Esophagus squamous epithelium (tissue), 5 donors: ENCODE results near the gene FAM151B. TPM values are rescaled to one million over a fixed set of nuclear protein-coding genes. Genes with fewer than 3 reads are reported as not detected.
A peak's percentile ranks its signal among the peaks of the same experiment; 100 is the strongest.

Experiments
- DNase-seq: peaks from one replicate; lab custom pipeline; 2025; lab: John Stamatoyannopoulos, UW
- H3K27ac ChIP-seq, 4 donors: fragments of 200-600 bp; sonication (generic); one replicate each; pipeline ENCODE4 v1.5.1; 2016 to 2019; ENCODE audit warnings: mild to moderate bottlenecking in 1 of 4
- H3K27me3 ChIP-seq, 4 donors: fragments of 200-600 bp; sonication (generic); 1 replicate in 3 of 4; 2 replicates in 1 of 4; pipeline versions ENCODE4 v1.5.1 to v1.6.0; 2017 to 2021; ENCODE audit warnings: antibody characterized with exemption in 1 of 4
- H3K36me3 ChIP-seq, 3 donors: fragments of 200-600 bp; sonication (generic); one replicate each; pipeline ENCODE4 v1.5.1; 2016 to 2019
- H3K4me1 ChIP-seq, 3 donors: fragments of 200-600 bp; sonication (generic); one replicate each; pipeline ENCODE4 v1.5.1; 2017 to 2019
- H3K4me3 ChIP-seq, 4 donors: fragments of 200-600 bp; sonication (generic); 1 replicate in 3 of 4; 2 replicates in 1 of 4; pipeline ENCODE4 v1.5.1; 2016 to 2019; ENCODE audit warnings: mild to moderate bottlenecking in 2 of 4, moderate library complexity in 1 of 4
- H3K9me3 ChIP-seq, 3 donors: fragments of 200-600 bp; sonication (generic); one replicate each; pipeline ENCODE4 v1.5.1; 2016 to 2019
- POLR2A ChIP-seq, 4 donors: fragments of 450-650 bp; IDR thresholded peaks; one replicate each; pipeline ENCODE4 v1.6.1; 2017; ENCODE audit warnings: antibody characterized with exemption in 4 of 4, mild to moderate bottlenecking in 4 of 4, moderate library complexity in 3 of 4
- WGBS, 2 donors: methylation state at CpG; one replicate each; pipeline ENCODE4 v1.1.5; 2018; 5-methylcytosine and 5-hydroxymethylcytosine counted together
- intact Hi-C: fragments of 100-400 bp; cut with DNase I; formaldehyde crosslinking; loops from one replicate; pipeline ENCODE4 v1.15.0; 2022
- total RNA-seq, 4 donors: library from RNA; depleted of rRNA; stranded (reverse); fragments of >200 nt; gene quantifications; one replicate each; pipeline ENCODE4 v1.1.0, GENCODE V29; 2016
- TF ChIP-seq, protein P1 (sequence below), 6 experiments: fragments of 450-650 bp in 4 of 6; fragments of 200-600 bp in 2 of 6; sonication (generic) in 2 of 6; IDR thresholded peaks; one replicate each; pipeline ENCODE4 v1.5.1; 2016 to 2019; ENCODE audit warnings: antibody characterized with exemption in 6 of 6, mild to moderate bottlenecking in 4 of 6, moderate library complexity in 4 of 6
- donor health status: DM: yes; HTN: yes; CAD: no.

The FAM151B gene
- total RNA-seq, 4 donors from 2014 or later: 0.38 to 3.6 (median 0.84) TPM

GRCh38 chr5:80568251-80568650, 80.4 kb downstream of the FAM151B start:
- peaks cover 0 to 88% (median 17%) of the 10 kb centered on the region in 4 donors for H3K27me3 ChIP-seq
- no peak overlapping the region for H3K4me3 ChIP-seq
- 62 to 71% methylated on average over 4 to 5 of the region's 6 CpGs for WGBS, 2 donors
- H3K27ac ChIP-seq: no peak overlapping the region
- H3K9me3 ChIP-seq: no peaks in the 10 kb centered on the region
- H3K36me3 ChIP-seq: no peaks in the 10 kb centered on the region
- peaks cover 10 to 18% (median 11%) of the 10 kb centered on the region in 3 donors for H3K4me1 ChIP-seq
- TF ChIP-seq POLR2A (IDR thresholded peaks at IDR 0.05): no peak
- TF ChIP-seq, protein P1, sequence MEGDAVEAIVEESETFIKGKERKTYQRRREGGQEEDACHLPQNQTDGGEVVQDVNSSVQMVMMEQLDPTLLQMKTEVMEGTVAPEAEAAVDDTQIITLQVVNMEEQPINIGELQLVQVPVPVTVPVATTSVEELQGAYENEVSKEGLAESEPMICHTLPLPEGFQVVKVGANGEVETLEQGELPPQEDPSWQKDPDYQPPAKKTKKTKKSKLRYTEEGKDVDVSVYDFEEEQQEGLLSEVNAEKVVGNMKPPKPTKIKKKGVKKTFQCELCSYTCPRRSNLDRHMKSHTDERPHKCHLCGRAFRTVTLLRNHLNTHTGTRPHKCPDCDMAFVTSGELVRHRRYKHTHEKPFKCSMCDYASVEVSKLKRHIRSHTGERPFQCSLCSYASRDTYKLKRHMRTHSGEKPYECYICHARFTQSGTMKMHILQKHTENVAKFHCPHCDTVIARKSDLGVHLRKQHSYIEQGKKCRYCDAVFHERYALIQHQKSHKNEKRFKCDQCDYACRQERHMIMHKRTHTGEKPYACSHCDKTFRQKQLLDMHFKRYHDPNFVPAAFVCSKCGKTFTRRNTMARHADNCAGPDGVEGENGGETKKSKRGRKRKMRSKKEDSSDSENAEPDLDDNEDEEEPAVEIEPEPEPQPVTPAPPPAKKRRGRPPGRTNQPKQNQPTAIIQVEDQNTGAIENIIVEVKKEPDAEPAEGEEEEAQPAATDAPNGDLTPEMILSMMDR (IDR thresholded peaks at IDR 0.05): no peak
- DNase-seq: no peak
- intact Hi-C loops: no loop called here

- peak overlapping the region; percentile 20 to 56 (median 35) for H3K4me3 ChIP-seq
- H3K27me3 ChIP-seq: peaks cover 0 to 96% (median 17%) of the 10 kb centered on the region in 4 donors
- no peak overlapping the region for H3K27ac ChIP-seq
- no peaks in the 10 kb centered on the region for H3K9me3 ChIP-seq
- H3K36me3 ChIP-seq: no peaks in the 10 kb centered on the region
- WGBS, 2 donors: no CpG with 5 or more reads among the region's 89 CpGs
- DNase-seq: no peak
- TF ChIP-seq, protein P1 (IDR thresholded peaks at IDR 0.05): no peak
- no peak for TF ChIP-seq POLR2A (IDR thresholded peaks at IDR 0.05)
- H3K4me1 ChIP-seq: peaks cover 10 to 18% (median 11%) of the 10 kb centered on the region in 3 donors
- intact Hi-C loops: no loop called here
These were observed 81.4 kb downstream of the FAM151B start for GRCh38 chr5:80569086-80569960.

- Histone ChIP-seq H3K4me3 (peak within 1 kb of the TSS; percentile 20 to 56 (median 35)), H3K9me3 (no peaks in the 10 kb centered on the region), H3K27me3 (peaks cover 0 to 96% (median 17%) of the 10 kb centered on the region in 4 donors), H3K36me3 (no peaks in the 10 kb centered on the region), H3K27ac (no peak within 1 kb of the TSS), H3K4me1 (peaks cover 10 to 18% (median 11%) of the 10 kb centered on the region in 3 donors)
- 10 to 26% methylated on average over 5 to 7 of the region's 73 CpGs for WGBS, 2 donors
- DNase-seq: no peak
- intact Hi-C loops: no loop called here
- TF ChIP-seq, protein P1 (IDR thresholded peaks at IDR 0.05): no peak
These were observed 82.3 kb downstream of the FAM151B start, which contains the start of gene ANKRD34B for GRCh38 chr5:80569961-80570786. TSS of gene ANKRD34B (minus strand) at chr5:80570280. CDS start at chr5:80560019, 10,261 bp downstream.

- DNase-seq: no peak
- H3K4me3 ChIP-seq: no peak overlapping the region
- no peaks in the 10 kb centered on the region for H3K9me3 ChIP-seq
- no peaks in the 10 kb centered on the region for H3K36me3 ChIP-seq
- no peak overlapping the region for H3K27ac ChIP-seq
- intact Hi-C loops: no loop called here
- H3K4me1 ChIP-seq: peaks cover 10 to 18% (median 11%) of the 10 kb centered on the region in 3 donors
- no peak for TF ChIP-seq POLR2A (IDR thresholded peaks at IDR 0.05)
- TF ChIP-seq, protein P1 (IDR thresholded peaks at IDR 0.05): no peak
- WGBS, 2 donors: 66 to 71% methylated on average over 3 of the region's 3 CpGs
- H3K27me3 ChIP-seq: peaks cover 0 to 72% (median 17%) of the 10 kb centered on the region in 4 donors
These were observed 85.2 kb downstream of the FAM151B start for GRCh38 chr5:80573062-80573461.
